ENCODE data around the gene MPI. TPM values are rescaled to one million over a fixed set of nuclear protein-coding genes. Genes with fewer than 3 reads are reported as not detected.

Gene MPI
- total and polyA plus RNA-seq, 2 of the 8 experiments (the other 6 are each of a cell fraction or from before 2014, with no cell fraction given): 31.0 to 74.8 TPM

GRCh38 chr15:74870436-74871215, 19.2 kb upstream of the MPI start (continued):
- TF ChIP-seq CTCF (IDR thresholded peaks at IDR 0.05; ENCODE audit: control extremely low read depth in 1 of 3, insufficient read depth in 1 of 3, low read depth in 1 of 3, low read length in 3 of 3) (no peak), ZNF274 (IDR thresholded peaks at IDR 0.05; ENCODE audit: borderline replicate concordance, extremely low read depth, low read length) (no peak), CEBPB (IDR thresholded peaks at IDR 0.05; ENCODE audit: low read depth, low read length) (no peak), RNF2 (IDR thresholded peaks at IDR 0.05; ENCODE audit: borderline replicate concordance, low read depth, low read length, missing control alignments, poor library complexity, severe bottlenecking) (no peak), EP300 (IDR thresholded peaks at IDR 0.05; ENCODE audit: borderline replicate concordance in 1 of 2, low read depth in 2 of 2, low read length in 2 of 2) (no peak), CHD1 (IDR thresholded peaks at IDR 0.05; ENCODE audit: low read depth, low read length) (no peak), NANOG (IDR thresholded peaks at IDR 0.05; ENCODE audit: insufficient read depth, low read depth, low read length, poor library complexity, severe bottlenecking) (no peak), YY1 (IDR thresholded peaks at IDR 0.05; ENCODE audit: low read depth, low read length) (no peak)
